ENCODE measurements around the gene CD93.

CD93 gene

GRCh38 chr20:23037017-23037481 lies 49.1 kb downstream of the CD93 start:
- DNase-seq (ENCODE audit: low read depth), result no peak
- no peak for TF ChIP-seq CTCF (IDR thresholded peaks at IDR 0.05; ENCODE audit: low read length, missing control alignments)
- no peak overlapping the region for H3K4me3 ChIP-seq (replicated peaks; ENCODE audit: low read depth, low read length)

- no peak overlapping the region for H3K4me3 ChIP-seq (replicated peaks; ENCODE audit: low read depth, low read length)
- TF ChIP-seq CTCF (IDR thresholded peaks at IDR 0.05; ENCODE audit: low read length, missing control alignments), result no peak
- DNase-seq (ENCODE audit: low read depth), result no peak
Measured at GRCh38 chr20:23036371-23036770, 49.8 kb downstream of the CD93 start.

GRCh38 chr20:23035731-23036130 lies 50.4 kb downstream of the CD93 start:
- DNase-seq (ENCODE audit: low read depth), result no peak
- no peak for TF ChIP-seq CTCF (IDR thresholded peaks at IDR 0.05; ENCODE audit: low read length, missing control alignments)
- no peak overlapping the region for H3K4me3 ChIP-seq (replicated peaks; ENCODE audit: low read depth, low read length)

- no peak within 1 kb of the TSS for H3K4me3 ChIP-seq (replicated peaks; ENCODE audit: low read depth, low read length)
- DNase-seq (ENCODE audit: low read depth), result no peak
- no peak for TF ChIP-seq CTCF (IDR thresholded peaks at IDR 0.05; ENCODE audit: low read length, missing control alignments)
Measured at GRCh38 chr20:23034721-23035671, 51.1 kb downstream of the CD93 start, which contains the start of gene SSTR4. SSTR4 (plus strand) TSS chr20:23035312; CDS start chr20:23035484, 172 bp downstream.

- TF ChIP-seq CTCF (IDR thresholded peaks at IDR 0.05; ENCODE audit: low read length, missing control alignments), result no peak
- no peak for DNase-seq (ENCODE audit: low read depth)
- no peak overlapping the region for H3K4me3 ChIP-seq (replicated peaks; ENCODE audit: low read depth, low read length)
Measured at GRCh38 chr20:23033918-23034317, 52.2 kb downstream of the CD93 start.

GRCh38 chr20:23032750-23033078 lies 53.4 kb downstream of the CD93 start:
- no peak for DNase-seq (ENCODE audit: low read depth)
- H3K4me3 ChIP-seq (replicated peaks; ENCODE audit: low read depth, low read length), result no peak overlapping the region
- no peak for TF ChIP-seq CTCF (IDR thresholded peaks at IDR 0.05; ENCODE audit: low read length, missing control alignments)

Measured in fibroblast of pulmonary artery (primary cell).